ENCODE results near the gene CENPK. TPM values are rescaled to one million over a fixed set of nuclear protein-coding genes. Genes with fewer than 3 reads are reported as not detected.

Gene CENPK
- total RNA-seq, 3 donors from 2014 or later, result 5.5 to 20.5 (median 7.4) TPM

GRCh38 chr5:65479527-65479926, 83.4 kb downstream of the CENPK start:
- TF ChIP-seq, protein P1, sequence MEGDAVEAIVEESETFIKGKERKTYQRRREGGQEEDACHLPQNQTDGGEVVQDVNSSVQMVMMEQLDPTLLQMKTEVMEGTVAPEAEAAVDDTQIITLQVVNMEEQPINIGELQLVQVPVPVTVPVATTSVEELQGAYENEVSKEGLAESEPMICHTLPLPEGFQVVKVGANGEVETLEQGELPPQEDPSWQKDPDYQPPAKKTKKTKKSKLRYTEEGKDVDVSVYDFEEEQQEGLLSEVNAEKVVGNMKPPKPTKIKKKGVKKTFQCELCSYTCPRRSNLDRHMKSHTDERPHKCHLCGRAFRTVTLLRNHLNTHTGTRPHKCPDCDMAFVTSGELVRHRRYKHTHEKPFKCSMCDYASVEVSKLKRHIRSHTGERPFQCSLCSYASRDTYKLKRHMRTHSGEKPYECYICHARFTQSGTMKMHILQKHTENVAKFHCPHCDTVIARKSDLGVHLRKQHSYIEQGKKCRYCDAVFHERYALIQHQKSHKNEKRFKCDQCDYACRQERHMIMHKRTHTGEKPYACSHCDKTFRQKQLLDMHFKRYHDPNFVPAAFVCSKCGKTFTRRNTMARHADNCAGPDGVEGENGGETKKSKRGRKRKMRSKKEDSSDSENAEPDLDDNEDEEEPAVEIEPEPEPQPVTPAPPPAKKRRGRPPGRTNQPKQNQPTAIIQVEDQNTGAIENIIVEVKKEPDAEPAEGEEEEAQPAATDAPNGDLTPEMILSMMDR (IDR thresholded peaks at IDR 0.05), result no peak
- H3K36me3 ChIP-seq (ENCODE audit: low read depth), result no peaks in the 10 kb centered on the region
- no peaks in the 10 kb centered on the region for H3K9me3 ChIP-seq
- ATAC-seq, result no peak
- peaks cover 17% of the 10 kb centered on the region for H3K4me1 ChIP-seq (ENCODE audit: low read depth)
- H3K4me3 ChIP-seq, result no peak overlapping the region
- DNase-seq, result no peak
- intact Hi-C loops (cut with DNase I, micrococcal nuclease), result no loop called here

DNA sequence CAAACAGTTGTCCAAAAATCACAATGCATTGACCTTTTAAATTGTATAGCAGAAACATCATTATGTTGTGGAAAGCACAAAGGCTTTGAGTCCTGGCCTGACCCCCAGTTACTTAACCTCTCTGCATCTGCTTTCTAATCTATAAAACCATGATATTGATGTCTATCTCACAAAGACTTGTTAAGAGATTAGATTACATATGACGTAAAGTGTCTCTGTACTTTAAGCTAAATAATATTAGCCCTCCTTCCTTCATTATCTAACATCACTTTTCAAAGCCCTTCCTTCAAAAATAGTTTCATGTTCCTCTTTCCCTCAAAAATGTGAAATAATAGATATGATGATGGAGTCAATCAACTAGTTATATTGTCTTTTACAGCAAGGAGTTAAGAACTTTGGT, 84.6 kb downstream of the CENPK start:
- TF ChIP-seq, protein P1 (IDR thresholded peaks at IDR 0.05), result no peak
- DNase-seq (no peak), ATAC-seq (no peak)
- Histone ChIP-seq H3K4me1 (ENCODE audit: low read depth) (peaks cover 12% of the 10 kb centered on the region), H3K9me3 (no peaks in the 10 kb centered on the region), H3K36me3 (ENCODE audit: low read depth) (no peaks in the 10 kb centered on the region), H3K4me3 (no peak overlapping the region)
- intact Hi-C loops (cut with DNase I, micrococcal nuclease), result no loop called here

- no peak for DNase-seq
- peaks cover 6% of the 10 kb centered on the region for H3K4me1 ChIP-seq (ENCODE audit: low read depth)
- intact Hi-C loops (cut with DNase I, micrococcal nuclease), result no loop called here
- TF ChIP-seq, protein P1 (IDR thresholded peaks at IDR 0.05), result no peak
- no peaks in the 10 kb centered on the region for H3K36me3 ChIP-seq (ENCODE audit: low read depth)
- no peaks in the 10 kb centered on the region for H3K9me3 ChIP-seq
- H3K4me3 ChIP-seq, result no peak overlapping the region
- ATAC-seq, result no peak
These were observed 87.1 kb downstream of the CENPK start for GRCh38 chr5:65475895-65476294.

- H3K4me1 ChIP-seq (ENCODE audit: low read depth), result no peaks in the 10 kb centered on the region
- H3K9me3 ChIP-seq, result no peaks in the 10 kb centered on the region
- ATAC-seq, result no peak
- intact Hi-C loops (cut with DNase I, micrococcal nuclease), result no loop called here
- TF ChIP-seq, protein P1 (IDR thresholded peaks at IDR 0.05), result no peak
- no peak overlapping the region for H3K4me3 ChIP-seq
- no peak for DNase-seq
- H3K36me3 ChIP-seq (ENCODE audit: low read depth), result no peaks in the 10 kb centered on the region
These were observed 87.6 kb downstream of the CENPK start for GRCh38 chr5:65475336-65475735.

- TF ChIP-seq, protein P1 (IDR thresholded peaks at IDR 0.05), result no peak
- no peaks in the 10 kb centered on the region for H3K9me3 ChIP-seq
- intact Hi-C loops (cut with DNase I, micrococcal nuclease), result no loop called here
- no peaks in the 10 kb centered on the region for H3K4me1 ChIP-seq (ENCODE audit: low read depth)
- H3K4me3 ChIP-seq, result no peak overlapping the region
- no peak for ATAC-seq
- H3K36me3 ChIP-seq (ENCODE audit: low read depth), result no peaks in the 10 kb centered on the region
- no peak for DNase-seq
These were observed 88.7 kb downstream of the CENPK start for GRCh38 chr5:65474130-65474711.

- H3K4me3 ChIP-seq, result no peak overlapping the region
- H3K9me3 ChIP-seq, result no peaks in the 10 kb centered on the region
- intact Hi-C loops (cut with DNase I, micrococcal nuclease), result no loop called here
- DNase-seq (no peak), ATAC-seq (no peak)
- no peaks in the 10 kb centered on the region for H3K36me3 ChIP-seq (ENCODE audit: low read depth)
- TF ChIP-seq, protein P1 (IDR thresholded peaks at IDR 0.05), result no peak
- no peaks in the 10 kb centered on the region for H3K4me1 ChIP-seq (ENCODE audit: low read depth)
These were observed 94.3 kb downstream of the CENPK start for GRCh38 chr5:65468633-65469032.
